CD4-positive, alpha-beta T cell treated with Interleukin-15 for 4 hours (primary cell): Measurements from ENCODE around the gene PSMB11.
A peak's percentile ranks its signal among the peaks of the same experiment; 100 is the strongest.
"Not testable (repeated sequence)": the region's sequence is repeated elsewhere in the genome, so short reads cannot be mapped to it uniquely, and the experiment has no call there.

Experiments
- DNase-seq: peaks from one replicate; pipeline ENCODE4 v3.0.0-alpha.2; 2020; ENCODE audit warnings: low spot score

The PSMB11 gene, protein sequence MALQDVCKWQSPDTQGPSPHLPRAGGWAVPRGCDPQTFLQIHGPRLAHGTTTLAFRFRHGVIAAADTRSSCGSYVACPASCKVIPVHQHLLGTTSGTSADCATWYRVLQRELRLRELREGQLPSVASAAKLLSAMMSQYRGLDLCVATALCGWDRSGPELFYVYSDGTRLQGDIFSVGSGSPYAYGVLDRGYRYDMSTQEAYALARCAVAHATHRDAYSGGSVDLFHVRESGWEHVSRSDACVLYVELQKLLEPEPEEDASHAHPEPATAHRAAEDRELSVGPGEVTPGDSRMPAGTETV

DNA sequence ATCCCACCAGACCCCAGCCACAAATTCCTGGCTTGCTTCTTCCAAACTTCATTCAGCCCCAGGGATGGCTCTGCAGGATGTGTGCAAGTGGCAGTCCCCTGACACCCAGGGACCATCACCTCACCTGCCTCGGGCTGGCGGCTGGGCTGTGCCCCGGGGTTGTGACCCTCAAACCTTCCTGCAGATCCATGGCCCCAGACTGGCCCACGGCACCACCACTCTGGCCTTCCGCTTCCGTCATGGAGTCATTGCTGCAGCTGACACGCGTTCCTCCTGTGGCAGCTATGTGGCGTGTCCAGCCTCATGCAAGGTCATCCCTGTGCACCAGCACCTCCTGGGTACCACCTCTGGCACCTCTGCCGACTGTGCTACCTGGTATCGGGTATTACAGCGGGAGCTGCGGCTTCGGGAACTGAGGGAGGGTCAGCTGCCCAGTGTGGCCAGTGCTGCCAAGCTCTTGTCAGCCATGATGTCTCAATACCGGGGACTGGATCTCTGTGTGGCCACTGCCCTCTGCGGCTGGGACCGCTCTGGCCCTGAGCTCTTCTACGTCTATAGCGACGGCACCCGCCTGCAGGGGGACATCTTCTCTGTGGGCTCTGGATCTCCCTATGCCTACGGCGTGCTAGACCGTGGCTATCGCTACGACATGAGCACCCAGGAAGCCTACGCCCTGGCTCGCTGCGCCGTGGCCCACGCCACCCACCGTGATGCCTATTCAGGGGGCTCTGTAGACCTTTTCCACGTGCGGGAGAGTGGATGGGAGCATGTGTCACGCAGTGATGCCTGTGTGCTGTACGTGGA, at the start of gene PSMB11:
Gene PSMB11, plus strand, starts transcription at position 51 of the 804 bp plus-strand sequence. Its CDS starts 14 bp downstream, at position 65.
- DNase-seq: no peak

DNA sequence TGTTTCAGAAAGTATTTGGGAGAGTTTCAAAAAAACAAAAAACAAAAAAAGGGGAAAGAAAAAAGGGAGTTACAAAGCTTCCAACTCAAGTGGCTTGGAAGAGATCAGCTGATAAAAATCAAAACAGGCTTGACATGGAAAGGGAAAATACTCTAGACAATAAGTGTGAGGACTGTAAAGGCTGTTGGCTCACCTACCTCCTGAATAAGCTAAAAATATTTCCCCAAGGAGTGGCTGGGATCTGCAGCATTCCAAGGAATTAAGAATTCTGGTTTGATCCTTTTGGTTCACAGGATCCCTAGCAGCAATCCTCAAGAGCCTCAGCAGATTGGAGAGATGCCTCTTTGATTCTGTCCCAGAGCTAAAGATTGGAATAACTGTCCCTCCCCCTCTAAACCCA, 48.5 kb upstream of the PSMB11 start:
- no peak for DNase-seq

- DNase-seq: peak; percentile 30
Observed at GRCh38 chr14:22994762-22995275, 47.2 kb upstream of the PSMB11 start.

- DNase-seq: no peak
Observed at GRCh38 chr14:22995889-22996625, 46.0 kb upstream of the PSMB11 start.

- DNase-seq: no peak
Observed at GRCh38 chr14:22996768-22997654, 45.0 kb upstream of the PSMB11 start.

- DNase-seq: no peak
Observed at GRCh38 chr14:22997676-22998323, 44.2 kb upstream of the PSMB11 start.

DNA sequence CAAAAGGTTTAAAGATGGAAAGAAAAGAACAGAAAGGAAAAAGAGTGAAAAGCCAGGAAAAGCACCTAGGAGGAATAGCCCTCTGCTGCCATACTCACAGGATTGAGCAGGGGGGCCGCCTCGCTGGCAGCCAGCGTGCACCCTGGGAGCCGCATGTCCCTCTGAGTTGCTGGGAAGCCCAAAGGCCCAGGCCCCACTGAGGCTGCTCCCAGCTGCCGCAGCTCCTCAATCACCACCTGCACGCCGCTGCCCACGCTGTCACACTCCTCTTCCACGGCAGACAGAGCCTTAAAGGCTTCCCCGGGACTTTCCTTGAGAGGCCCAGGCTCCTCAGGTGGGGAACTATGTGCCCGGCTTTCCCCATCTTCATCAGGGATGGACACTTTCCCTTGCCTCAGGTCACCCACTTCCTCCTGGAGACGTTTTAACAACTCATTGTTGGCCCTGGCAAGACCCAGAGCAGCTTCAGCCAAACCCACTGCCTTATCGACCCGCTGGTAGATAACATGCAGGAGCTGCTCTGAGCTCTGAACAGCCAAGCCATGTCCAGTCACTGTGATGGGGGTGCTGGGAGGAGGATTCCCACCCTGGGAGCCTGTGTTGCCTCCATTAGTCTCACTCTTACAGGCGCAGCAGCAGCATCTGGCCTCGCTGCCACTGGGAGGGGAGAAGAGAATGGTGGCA, 43.5 kb upstream of the PSMB11 start:
- DNase-seq: no peak

- DNase-seq: no peak
Observed at GRCh38 chr14:23000860-23001259, 41.2 kb upstream of the PSMB11 start.

GRCh38 chr14:23002592-23002991, 39.4 kb upstream of the PSMB11 start:
- DNase-seq: no peak

- DNase-seq: not testable (repeated sequence)
Observed at GRCh38 chr14:23004274-23004673, 37.7 kb upstream of the PSMB11 start.

DNA sequence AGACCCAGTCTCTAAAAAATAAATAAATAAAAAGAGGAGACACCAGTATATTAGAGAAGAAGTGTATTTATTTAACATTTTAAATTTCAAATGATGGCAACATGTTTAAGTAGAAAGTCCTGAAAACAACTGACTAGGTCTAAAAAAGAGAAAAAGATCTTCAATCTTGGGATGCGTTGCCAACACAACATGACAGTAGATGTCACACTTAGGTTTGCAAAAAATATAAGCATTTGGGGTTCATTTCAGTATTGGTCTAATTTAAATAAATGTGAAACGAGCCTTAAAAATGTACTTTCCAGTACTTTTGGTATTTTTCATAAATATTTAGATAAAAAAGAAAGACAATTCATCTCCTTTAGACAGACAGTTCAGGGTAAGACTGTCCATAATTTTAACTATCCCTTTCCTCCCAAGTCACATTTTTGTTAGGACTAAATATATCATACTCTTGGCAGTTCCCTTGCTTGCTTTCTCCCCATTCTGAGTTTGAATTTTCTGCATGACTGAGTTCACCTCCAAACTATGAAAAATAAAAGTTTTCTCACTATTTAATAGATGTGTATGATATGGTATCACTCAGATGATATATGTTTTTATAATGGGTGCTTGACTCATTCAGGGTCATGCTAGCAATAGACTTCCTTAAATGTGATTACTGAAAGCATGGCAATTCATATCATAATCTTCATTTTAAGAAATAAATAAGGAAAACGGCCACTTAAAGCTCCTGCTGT, 36.4 kb upstream of the PSMB11 start:
- no peak for DNase-seq

- DNase-seq: no peak
Observed at GRCh38 chr14:23006188-23006534, 35.9 kb upstream of the PSMB11 start.

DNA sequence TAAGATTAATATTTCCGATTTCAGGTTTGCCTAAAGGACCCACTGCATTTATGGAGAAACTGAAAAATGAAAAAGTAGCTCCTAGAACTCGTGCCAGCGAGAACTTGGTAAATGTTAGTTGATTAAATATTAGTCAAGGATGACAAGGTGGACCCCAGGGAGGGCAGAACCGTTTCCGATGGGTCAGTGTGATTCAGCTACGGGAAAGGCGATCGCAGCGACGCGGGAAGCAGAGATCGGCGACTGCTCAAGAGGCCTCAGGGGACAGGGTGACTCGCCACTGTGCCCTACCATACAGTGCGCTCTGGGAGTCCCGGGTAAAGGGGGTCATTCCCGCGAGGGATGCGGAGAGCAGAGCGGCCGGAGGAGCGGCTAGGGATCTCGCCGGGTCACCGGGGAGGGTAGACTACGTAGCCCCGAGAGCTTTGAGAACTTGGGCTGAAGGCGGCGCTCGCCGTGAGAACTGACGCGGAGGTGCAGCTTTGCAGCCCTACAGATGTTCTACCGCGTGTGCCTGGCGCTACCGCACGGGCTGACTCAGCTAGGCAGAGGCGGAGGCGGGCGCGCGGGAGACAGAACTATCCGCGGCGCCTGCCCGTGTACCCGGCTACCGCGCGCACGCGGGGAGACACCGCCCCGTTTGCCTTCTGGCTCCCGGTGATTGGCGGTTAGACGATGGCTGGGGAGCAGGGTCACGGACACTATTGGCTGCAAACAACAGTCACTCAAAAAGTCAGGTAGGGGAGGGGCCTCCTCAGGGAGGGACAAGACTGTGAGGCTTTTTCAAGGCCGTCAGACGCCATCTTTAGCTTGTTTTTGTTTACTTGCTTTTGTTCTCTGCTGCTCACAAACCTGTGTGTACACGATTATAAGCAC, 35.2 kb upstream of the PSMB11 start:
- peak; percentile 99 for DNase-seq

DNA sequence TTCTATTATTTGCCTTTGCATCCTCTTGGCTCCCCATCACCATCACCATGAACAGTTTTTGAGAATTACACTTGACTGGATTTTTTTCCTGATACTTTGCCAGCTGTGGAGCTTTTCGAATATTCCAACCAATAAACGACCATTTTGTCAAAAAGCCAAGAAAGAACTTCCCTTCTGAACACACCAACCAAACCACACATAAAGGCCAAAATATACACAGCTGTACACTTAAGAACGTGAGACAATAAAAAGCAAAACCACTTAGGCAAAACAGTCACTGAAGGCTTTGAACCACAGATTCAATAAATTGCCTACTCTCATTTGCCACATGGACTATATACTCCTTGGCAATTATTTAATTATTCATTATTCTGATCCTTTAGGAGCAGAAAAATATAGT, 33.2 kb upstream of the PSMB11 start:
- no peak for DNase-seq

DNA sequence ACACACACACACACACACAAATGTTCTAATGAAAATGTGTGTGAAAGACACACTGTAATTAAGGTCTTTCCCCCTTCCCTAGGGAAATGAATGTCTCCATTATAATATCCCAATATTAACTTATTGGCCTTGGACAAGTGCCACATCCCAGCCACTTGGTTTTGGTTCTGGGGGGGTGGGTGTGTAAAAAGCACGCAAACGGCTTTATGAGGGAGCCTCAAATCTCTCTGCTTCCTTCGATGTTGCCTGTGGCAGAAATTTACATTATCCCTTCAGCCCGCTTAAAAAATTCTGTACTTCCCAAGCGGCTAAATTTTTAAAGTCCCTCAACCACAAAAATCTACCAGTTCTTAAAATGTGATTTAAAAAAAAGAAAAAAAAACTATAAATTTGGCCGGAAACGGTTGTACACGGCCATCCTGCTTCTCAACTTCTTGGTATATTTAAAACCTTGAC, 32.5 kb upstream of the PSMB11 start:
- DNase-seq: no peak

DNA sequence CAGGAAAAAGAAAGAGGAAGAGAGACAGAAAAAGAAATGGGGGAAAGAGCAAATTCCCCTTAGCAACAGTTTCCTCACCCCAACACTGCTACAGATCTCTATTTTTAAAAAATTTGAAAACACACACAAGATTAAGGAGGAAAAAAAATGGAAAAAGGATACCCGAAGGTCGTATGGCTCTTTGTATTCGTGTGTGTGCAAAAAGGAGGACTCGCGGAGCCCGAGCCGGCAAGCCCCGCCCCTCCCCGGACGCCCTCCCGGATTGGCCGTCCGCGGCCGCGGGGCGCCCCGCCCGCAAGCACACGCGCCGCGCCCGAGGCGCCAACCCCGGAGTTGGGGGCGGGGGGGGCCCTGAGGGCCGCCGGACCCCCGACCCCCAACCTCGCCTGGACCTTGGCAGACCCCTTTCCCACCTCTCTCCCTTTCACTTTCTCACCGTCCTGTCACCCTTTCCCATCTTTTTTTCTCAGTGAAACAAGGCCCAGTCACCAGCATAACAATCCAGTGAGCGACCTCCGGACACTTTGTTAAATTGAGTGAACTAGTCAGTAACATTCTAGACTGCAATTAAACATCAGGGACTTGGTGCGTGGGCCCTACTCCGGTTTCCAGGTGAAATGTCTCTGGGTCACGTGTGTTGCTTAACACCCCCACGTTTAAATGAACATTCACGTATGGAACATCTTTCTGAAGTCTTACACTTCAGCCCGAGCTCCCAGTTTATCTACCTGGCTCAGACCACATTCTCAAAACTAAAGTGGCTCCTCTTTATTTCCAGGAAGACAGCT, 31.9 kb upstream of the PSMB11 start, which contains the start of gene C14orf93:
Gene C14orf93, minus strand, starts transcription at position 205 of the 788 bp plus-strand sequence. CDS start 11,120 bp downstream, outside the sequence.
- peak; percentile 74 for DNase-seq

DNA sequence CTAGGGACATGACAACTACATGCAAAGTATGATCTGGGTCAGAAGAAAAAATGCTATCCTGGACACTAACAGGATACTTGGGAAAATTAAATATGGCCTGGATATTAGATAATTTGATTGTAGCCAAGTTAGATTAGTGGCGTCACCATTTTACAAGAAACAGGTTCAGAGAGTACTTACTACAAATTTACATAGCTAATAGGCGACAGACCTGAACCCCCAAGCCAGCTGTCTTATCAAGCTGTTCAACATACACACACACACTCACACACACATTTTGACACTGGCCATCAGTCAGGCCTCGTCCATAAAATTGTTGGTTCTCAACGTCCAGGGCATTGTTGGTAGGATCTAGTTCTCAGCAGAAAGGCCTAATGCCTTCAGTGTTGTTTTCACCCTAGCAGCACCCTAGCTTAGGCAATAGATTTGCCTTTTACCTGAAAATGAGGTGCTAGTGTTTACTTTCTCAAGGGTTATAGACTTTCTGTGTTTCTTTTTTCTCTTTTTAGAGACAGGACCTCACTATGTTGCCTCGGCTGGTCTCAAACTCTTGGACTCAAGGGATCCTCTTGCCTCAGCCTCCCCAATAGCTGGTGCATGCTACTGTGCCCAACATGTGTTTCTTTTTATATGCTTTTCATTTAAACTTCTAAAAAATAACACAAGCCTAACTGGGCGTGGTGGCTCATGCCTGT, 28.8 kb upstream of the PSMB11 start:
- DNase-seq: no peak
